ENCODE measurements around the gene HTR7. TPM values are rescaled to one million over a fixed set of nuclear protein-coding genes. Genes with fewer than 3 reads are reported as not detected.
"Not testable (repeated sequence)": the region's sequence is repeated elsewhere in the genome, so short reads cannot be mapped to it uniquely, and the experiment has no call there.

HTR7 gene
- polyA plus RNA-seq, 2 of the 4 experiments (the other 2 are of a cell fraction) = 0.04 to 0.05 TPM

DNA sequence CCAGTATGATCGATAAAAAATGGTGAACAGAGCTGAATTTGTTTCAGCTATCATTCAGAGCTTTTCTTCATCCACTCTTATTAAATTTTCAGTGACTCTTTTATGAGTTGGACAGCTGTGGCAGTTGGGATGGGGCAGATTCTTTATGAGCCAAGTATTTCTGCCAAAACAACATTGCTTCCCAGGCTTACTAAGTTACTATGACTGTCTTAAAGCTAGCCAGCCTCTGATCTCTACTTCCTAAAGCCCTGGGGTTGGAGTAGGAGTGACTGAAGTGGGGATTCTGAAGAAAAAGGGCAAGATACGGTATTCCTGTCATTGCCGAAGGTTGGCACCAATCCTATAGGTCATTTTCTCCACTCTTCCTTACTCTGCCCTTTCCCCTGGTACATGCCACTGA, 26.6 kb upstream of the HTR7 start:
- no peak for TF ChIP-seq MYC (IDR thresholded peaks at IDR 0.05; ENCODE audit: borderline replicate concordance, low read length)
- no peak for TF ChIP-seq NR3C1 (IDR thresholded peaks at IDR 0.05)
- no peak for TF ChIP-seq KDM1A (IDR thresholded peaks at IDR 0.05; ENCODE audit: low read depth)
- no peak for TF ChIP-seq KDM5A (IDR thresholded peaks at IDR 0.05)
- TF ChIP-seq CBX8 (IDR thresholded peaks at IDR 0.05) = no peak
- TF ChIP-seq HOXA7 (CRISPR knock-in tag; IDR thresholded peaks at IDR 0.05) = no peak
- no peak for TF ChIP-seq CTCF (IDR thresholded peaks at IDR 0.05)
- TF ChIP-seq HES2 (IDR thresholded peaks at IDR 0.05) = no peak
- TF ChIP-seq FOSB (CRISPR knock-in tag; IDR thresholded peaks at IDR 0.05) = no peak
- TF ChIP-seq E2F6 (IDR thresholded peaks at IDR 0.05; ENCODE audit: borderline replicate concordance, low read depth) = no peak
- TF ChIP-seq JUNB (IDR thresholded peaks at IDR 0.05) = no peak
- no peak for TF ChIP-seq TFCP2L1 (CRISPR knock-in tag; IDR thresholded peaks at IDR 0.05)
- TF ChIP-seq EHF (CRISPR knock-in tag; IDR thresholded peaks at IDR 0.05) = no peak
- no peak for TF ChIP-seq SMC3 (IDR thresholded peaks at IDR 0.05)
- no peak for TF ChIP-seq NFE2L2 (conservative IDR thresholded peaks at IDR 0.05; ENCODE audit: low read length)
- TF ChIP-seq TP53 (CRISPR knock-in tag; IDR thresholded peaks at IDR 0.05) = no peak
- TF ChIP-seq, protein P1, sequence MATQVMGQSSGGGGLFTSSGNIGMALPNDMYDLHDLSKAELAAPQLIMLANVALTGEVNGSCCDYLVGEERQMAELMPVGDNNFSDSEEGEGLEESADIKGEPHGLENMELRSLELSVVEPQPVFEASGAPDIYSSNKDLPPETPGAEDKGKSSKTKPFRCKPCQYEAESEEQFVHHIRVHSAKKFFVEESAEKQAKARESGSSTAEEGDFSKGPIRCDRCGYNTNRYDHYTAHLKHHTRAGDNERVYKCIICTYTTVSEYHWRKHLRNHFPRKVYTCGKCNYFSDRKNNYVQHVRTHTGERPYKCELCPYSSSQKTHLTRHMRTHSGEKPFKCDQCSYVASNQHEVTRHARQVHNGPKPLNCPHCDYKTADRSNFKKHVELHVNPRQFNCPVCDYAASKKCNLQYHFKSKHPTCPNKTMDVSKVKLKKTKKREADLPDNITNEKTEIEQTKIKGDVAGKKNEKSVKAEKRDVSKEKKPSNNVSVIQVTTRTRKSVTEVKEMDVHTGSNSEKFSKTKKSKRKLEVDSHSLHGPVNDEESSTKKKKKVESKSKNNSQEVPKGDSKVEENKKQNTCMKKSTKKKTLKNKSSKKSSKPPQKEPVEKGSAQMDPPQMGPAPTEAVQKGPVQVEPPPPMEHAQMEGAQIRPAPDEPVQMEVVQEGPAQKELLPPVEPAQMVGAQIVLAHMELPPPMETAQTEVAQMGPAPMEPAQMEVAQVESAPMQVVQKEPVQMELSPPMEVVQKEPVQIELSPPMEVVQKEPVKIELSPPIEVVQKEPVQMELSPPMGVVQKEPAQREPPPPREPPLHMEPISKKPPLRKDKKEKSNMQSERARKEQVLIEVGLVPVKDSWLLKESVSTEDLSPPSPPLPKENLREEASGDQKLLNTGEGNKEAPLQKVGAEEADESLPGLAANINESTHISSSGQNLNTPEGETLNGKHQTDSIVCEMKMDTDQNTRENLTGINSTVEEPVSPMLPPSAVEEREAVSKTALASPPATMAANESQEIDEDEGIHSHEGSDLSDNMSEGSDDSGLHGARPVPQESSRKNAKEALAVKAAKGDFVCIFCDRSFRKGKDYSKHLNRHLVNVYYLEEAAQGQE (IDR thresholded peaks at IDR 0.05) = no peak
- TF ChIP-seq CHD4 (IDR thresholded peaks at IDR 0.05; ENCODE audit: borderline replicate concordance) = no peak
- Histone ChIP-seq H3K4me1 (0 out of 3 replicates have a peak, but pooled peaks cover 4% of the 10 kb centered on the region), H3K27ac (no peak overlapping the region), H3K9me3 (no peaks in the 10 kb centered on the region), H3K4me3 (no peak overlapping the region), H3K4me2 (no peak overlapping the region)
- ChIA-PET CTCF (interaction anchor here (1.0 to 1.9 kb wide), 5 partner anchors 9 to 368 kb away, joined by 3 to 6 read pairs (median 3); no protein-coding TSS in a partner anchor), POLR2A (no interaction called here)
- no peak for FAIRE-seq
- WGBS (ENCODE audit: missing lambda C conversion rate) = 94% methylated on average over 3 of the region's 3 CpGs
- no peak for DNase-seq (ENCODE audit: low read depth in 1 of 2, low spot score in 1 of 2)
- ATAC-seq = no peak

- H3K27ac ChIP-seq, H3K4me1 ChIP-seq, H3K4me3 ChIP-seq, H3K4me2 ChIP-seq, H3K9me3 ChIP-seq, ATAC-seq, POLR2A ChIA-PET: not testable (repeated sequence)
- TF ChIP-seq RAD21 (conservative IDR thresholded peaks at IDR 0.05 in 1 of 2, IDR thresholded peaks at IDR 0.05 in 1 of 2) = peak; percentile 78 to 82
- TF ChIP-seq SMC3 (IDR thresholded peaks at IDR 0.05) = peak; percentile 59
- peak; percentile 73 for TF ChIP-seq CTCF (IDR thresholded peaks at IDR 0.05)
- FAIRE-seq (peak; percentile 80), DNase-seq (ENCODE audit: low read depth in 1 of 2, low spot score in 1 of 2) (peak in 1 of 2 experiments; percentile 51)
- CTCF ChIA-PET = interaction anchor here (0.7 to 1.8 kb wide), 20 partner anchors 8 to 1044 kb away, joined by 3 to 13 read pairs (median 4); partner anchors contain the start of genes BTAF1 and RPP30
- WGBS (ENCODE audit: missing lambda C conversion rate) = 51% methylated on average over 8 of the region's 8 CpGs
Measured at GRCh38 chr10:90880059-90880719, 22.4 kb upstream of the HTR7 start.

All from A549 (cell line).